GM03348 (cell line): ENCODE measurements around the gene BST1.

ENCODE experiments used
- DNase-seq: peaks from one replicate; pipeline ENCODE4 v3.0.0; 2012; ENCODE audit warnings: low spot score

The BST1 gene

GRCh38 chr4:15676899-15677298 lies 26.0 kb upstream of the BST1 start:
- DNase-seq: no peak

GRCh38 chr4:15677507-15677988 lies 25.3 kb upstream of the BST1 start:
- DNase-seq: no peak

GRCh38 chr4:15681067-15681371 lies 21.8 kb upstream of the BST1 start:
- no peak for DNase-seq

- peak; percentile 99 for DNase-seq
Observed at GRCh38 chr4:15681372-15682241, 21.3 kb upstream of the BST1 start, which contains the start of gene FAM200B. Gene FAM200B (plus strand): TSS chr4:15681827. CDS start chr4:15686978, 5,151 bp downstream.

- DNase-seq: no peak
Observed at GRCh38 chr4:15682242-15683142, 20.4 kb upstream of the BST1 start.

GRCh38 chr4:15683143-15683495 lies 19.7 kb upstream of the BST1 start:
- no peak for DNase-seq

- DNase-seq: no peak
Observed at GRCh38 chr4:15684498-15684897, 18.4 kb upstream of the BST1 start.

GRCh38 chr4:15688051-15688450 lies 14.8 kb upstream of the BST1 start:
- no peak for DNase-seq

GRCh38 chr4:15689540-15689939 lies 13.3 kb upstream of the BST1 start:
- no peak for DNase-seq

- peak; percentile 71 for DNase-seq
Observed at GRCh38 chr4:15690020-15690809, 12.7 kb upstream of the BST1 start.

GRCh38 chr4:15691346-15692135 lies 11.3 kb upstream of the BST1 start:
- peak; percentile 23 for DNase-seq

GRCh38 chr4:15692602-15693001 lies 10.3 kb upstream of the BST1 start:
- DNase-seq: no peak

- DNase-seq: no peak
Observed at GRCh38 chr4:15694431-15694830, 8.4 kb upstream of the BST1 start.

- peak; percentile 78 for DNase-seq
Observed at GRCh38 chr4:15695240-15695699, 7.6 kb upstream of the BST1 start.

GRCh38 chr4:15695729-15696128 lies 7.1 kb upstream of the BST1 start:
- no peak for DNase-seq

GRCh38 chr4:15696866-15697265 lies 6.0 kb upstream of the BST1 start:
- no peak for DNase-seq

- no peak for DNase-seq
Observed at GRCh38 chr4:15703439-15703838, 574 bp downstream of the BST1 start.

- DNase-seq: no peak
Observed at GRCh38 chr4:15704129-15704528, 1.3 kb downstream of the BST1 start.

- DNase-seq: no peak
Observed at GRCh38 chr4:15706646-15707362, 3.9 kb downstream of the BST1 start.

- DNase-seq: no peak
Observed at GRCh38 chr4:15707363-15707715, 4.5 kb downstream of the BST1 start.

GRCh38 chr4:15711762-15712161 lies 8.9 kb downstream of the BST1 start:
- no peak for DNase-seq
